Pancreas (tissue), 10 donors: ENCODE results near the gene GPN3. TPM values are rescaled to one million over a fixed set of nuclear protein-coding genes. Genes with fewer than 3 reads are reported as not detected.
"Not testable (repeated sequence)": the region's sequence is repeated elsewhere in the genome, so short reads cannot be mapped to it uniquely, and the experiment has no call there.

Experiments used
- ATAC-seq, 4 donors: fragments of 200-7000 bp; cut with Tn5 transposase; one replicate each; pipeline versions ENCODE4 v1.8.0 to v1.9.1; 2020; ENCODE audit warnings: mild to moderate bottlenecking in 4 of 4, moderate library complexity in 4 of 4
- DNase-seq, 6 donors: peaks; one replicate each; pipeline ENCODE4 v3.0.0-alpha.2; 2020
- FAIRE-seq: peaks from 2 replicates; lab custom pipeline; 2012; peaks lifted over from hg19 to GRCh38; lab: Jason Lieb, UNC
- H3K27ac ChIP-seq, 4 donors: fragments of 200-600 bp; sonication (generic); 1 replicate in 3 of 4; 2 replicates in 1 of 4; pipeline versions ENCODE4 v1.5.0 to v1.8.0; 2020
- H3K27me3 ChIP-seq, 4 donors: fragments of 200-600 bp; one replicate each; pipeline ENCODE4 v1.8.0; 2021
- H3K36me3 ChIP-seq, 3 donors: fragments of 200-600 bp; sonication (generic) in 1 of 3; one replicate each; pipeline versions ENCODE4 v1.5.0 to v1.8.0; 2020 to 2021
- H3K4me1 ChIP-seq, 3 donors: fragments of 200-600 bp; one replicate each; pipeline ENCODE4 v1.8.0; 2021
- H3K4me3 ChIP-seq, 4 donors: fragments of 200-600 bp; sonication (generic) in 2 of 4; one replicate each; pipeline versions ENCODE4 v1.5.0 to v1.8.0; 2020 to 2021
- H3K9me3 ChIP-seq, 4 donors: fragments of 200-600 bp; one replicate each; pipeline ENCODE4 v1.8.0; 2021
- WGBS, 2 donors: extraction: QIAGEN DNeasy Blood & Tissue Kit; methylation state at CpG; one replicate each; pipeline ENCODE4 v1.1.7; 2013; 5-methylcytosine and 5-hydroxymethylcytosine counted together
- intact Hi-C, 3 donors: fragments of 100-400 bp; cut with DNase I; formaldehyde crosslinking; loops; one replicate each; pipeline versions ENCODE4 v1.11.1 to v1.14.2; 2022
- polyA plus RNA-seq, 2 donors: library from polyadenylated mRNA; stranded (reverse); fragments of 200-250 nt; gene quantifications; one replicate each; pipeline ENCODE4 v1.2.3, GENCODE V29; 2013
- total RNA-seq, 6 donors: library from RNA; stranded (reverse); fragmentation: NEBNext Ultra II Directional in 4 of 6; extraction: Animal tissue kit (Norgen Biotek cat#: 25700) in 4 of 6; gene quantifications; one replicate each; pipeline versions ENCODE4 v1.2.1 to v1.2.4, GENCODE V29; 2021 to 2023
- TF ChIP-seq, protein P1 (sequence below), 4 donors: fragments of 200-600 bp; sonication (generic) in 3 of 4; IDR thresholded peaks; one replicate each; pipeline versions ENCODE4 v1.5.0 to v1.8.0; 2021; ENCODE audit warnings: antibody characterized with exemption in 4 of 4
- donor health status: healthy with polysubstance abuse.
- donor health status: DM: no; HTN: no; CAD: no; lungs with moderate emphysema.
- donor health status: DM: no; HTN: no; CAD: no.
- donor health status: control.
- donor health status: control.
- donor health status: Bipolar disorder and iron deficiency.
- donor health status: DM: yes; HTN: yes; CAD: no.
- donor health status: DM: no; HTN: no; CAD: no.
- donor health status: DM: no; HTN: no; CAD: no.
- donor health status: DM: yes; HTN: yes; CAD: no.

The GPN3 gene
- total and polyA plus RNA-seq, 8 donors: 6.8 to 11.5 (median 10.2) TPM

DNA sequence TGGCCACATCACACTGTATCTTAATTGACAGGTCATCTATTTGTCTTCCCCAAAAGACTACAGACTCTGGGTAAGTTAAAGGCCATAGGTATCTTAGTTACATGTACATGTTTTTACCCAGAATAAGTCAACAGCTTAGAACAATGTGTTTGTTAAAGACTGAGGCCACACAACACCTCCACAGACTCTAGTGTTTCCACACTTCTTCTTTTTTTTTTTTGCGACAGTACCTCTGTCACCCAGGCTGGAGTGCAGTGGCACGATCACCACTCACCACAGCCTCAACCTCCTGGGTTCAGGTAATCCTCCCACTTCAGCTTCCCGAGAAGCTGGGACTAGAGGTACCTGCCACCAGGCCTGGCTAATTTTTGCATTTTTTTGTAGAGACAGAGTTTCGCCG is 1.3 kb downstream of the GPN3 start:
- intact Hi-C loops: no loop called here
- TF ChIP-seq, protein P1, sequence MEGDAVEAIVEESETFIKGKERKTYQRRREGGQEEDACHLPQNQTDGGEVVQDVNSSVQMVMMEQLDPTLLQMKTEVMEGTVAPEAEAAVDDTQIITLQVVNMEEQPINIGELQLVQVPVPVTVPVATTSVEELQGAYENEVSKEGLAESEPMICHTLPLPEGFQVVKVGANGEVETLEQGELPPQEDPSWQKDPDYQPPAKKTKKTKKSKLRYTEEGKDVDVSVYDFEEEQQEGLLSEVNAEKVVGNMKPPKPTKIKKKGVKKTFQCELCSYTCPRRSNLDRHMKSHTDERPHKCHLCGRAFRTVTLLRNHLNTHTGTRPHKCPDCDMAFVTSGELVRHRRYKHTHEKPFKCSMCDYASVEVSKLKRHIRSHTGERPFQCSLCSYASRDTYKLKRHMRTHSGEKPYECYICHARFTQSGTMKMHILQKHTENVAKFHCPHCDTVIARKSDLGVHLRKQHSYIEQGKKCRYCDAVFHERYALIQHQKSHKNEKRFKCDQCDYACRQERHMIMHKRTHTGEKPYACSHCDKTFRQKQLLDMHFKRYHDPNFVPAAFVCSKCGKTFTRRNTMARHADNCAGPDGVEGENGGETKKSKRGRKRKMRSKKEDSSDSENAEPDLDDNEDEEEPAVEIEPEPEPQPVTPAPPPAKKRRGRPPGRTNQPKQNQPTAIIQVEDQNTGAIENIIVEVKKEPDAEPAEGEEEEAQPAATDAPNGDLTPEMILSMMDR (IDR thresholded peaks at IDR 0.05): no peak
- Histone ChIP-seq H3K4me3 (peak overlapping the region in 1 of 4 donors; percentile 76), H3K4me1 (peaks cover 7 to 11% (median 7%) of the 10 kb centered on the region in 3 donors), H3K27me3 (no peaks in the 10 kb centered on the region), H3K9me3 (no peaks in the 10 kb centered on the region), H3K36me3 (no peaks in the 10 kb centered on the region), H3K27ac (no peak overlapping the region)
- ATAC-seq: no peak
- 45 to 60% methylated on average over 5 of the region's 5 CpGs for WGBS, 2 donors
- no peak for FAIRE-seq
- no peak for DNase-seq

DNA sequence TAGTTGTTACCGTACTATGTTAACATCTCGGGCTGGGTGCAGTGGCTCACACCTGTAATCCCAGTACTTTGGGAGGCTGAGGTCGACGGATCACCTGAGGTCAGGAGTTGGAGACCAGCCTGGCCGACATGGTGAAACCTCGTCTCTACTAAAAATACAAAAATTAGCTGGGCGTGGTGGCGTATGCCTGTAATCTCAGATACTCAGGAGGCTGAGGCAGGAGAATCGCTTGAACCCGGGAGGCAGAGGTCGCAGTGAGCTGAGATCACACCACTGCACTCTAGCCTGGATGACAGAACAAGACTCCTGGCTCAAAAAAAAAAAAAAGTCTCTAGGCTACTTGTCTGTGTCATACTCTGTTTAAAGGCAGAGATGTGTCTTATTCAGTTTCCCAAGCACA is 2.3 kb downstream of the GPN3 start:
- DNase-seq, H3K27me3 ChIP-seq, H3K9me3 ChIP-seq, H3K36me3 ChIP-seq, FAIRE-seq, intact Hi-C loops, ATAC-seq, H3K4me3 ChIP-seq, H3K27ac ChIP-seq: not testable (repeated sequence)
- WGBS, 2 donors: 82 to 89% methylated on average over 11 of the region's 11 CpGs
- peaks cover 7 to 11% (median 7%) of the 10 kb centered on the region in 3 donors for H3K4me1 ChIP-seq

DNA sequence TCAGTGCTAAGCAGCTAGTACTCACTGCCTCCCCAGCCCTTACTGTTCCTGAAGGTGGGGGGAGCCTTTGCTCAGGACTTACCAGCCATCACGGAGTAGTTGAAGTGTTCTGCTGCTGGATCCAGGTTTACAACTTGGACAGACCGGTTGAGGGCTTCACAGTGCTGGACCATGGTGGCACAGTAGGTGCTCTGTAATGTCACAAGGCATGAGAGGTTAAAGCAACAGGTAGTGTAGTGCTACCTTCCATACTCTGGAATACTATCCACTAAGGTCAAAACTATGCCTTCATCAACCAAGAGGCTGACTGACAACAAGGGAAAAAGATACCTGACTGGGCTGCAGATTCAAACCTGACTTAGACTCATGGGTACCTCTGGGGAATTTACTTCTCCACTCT is 3.0 kb downstream of the GPN3 start:
- FAIRE-seq: no peak
- no peak for DNase-seq
- Histone ChIP-seq H3K36me3 (no peaks in the 10 kb centered on the region), H3K4me1 (peaks cover 7 to 11% (median 7%) of the 10 kb centered on the region in 3 donors), H3K27me3 (no peaks in the 10 kb centered on the region), H3K27ac (no peak overlapping the region), H3K9me3 (no peaks in the 10 kb centered on the region), H3K4me3 (no peak overlapping the region)
- 86 to 100% methylated on average over 2 of the region's 2 CpGs for WGBS, 2 donors
- intact Hi-C loops: no loop called here
- TF ChIP-seq, protein P1 (IDR thresholded peaks at IDR 0.05): no peak
- ATAC-seq: no peak

DNA sequence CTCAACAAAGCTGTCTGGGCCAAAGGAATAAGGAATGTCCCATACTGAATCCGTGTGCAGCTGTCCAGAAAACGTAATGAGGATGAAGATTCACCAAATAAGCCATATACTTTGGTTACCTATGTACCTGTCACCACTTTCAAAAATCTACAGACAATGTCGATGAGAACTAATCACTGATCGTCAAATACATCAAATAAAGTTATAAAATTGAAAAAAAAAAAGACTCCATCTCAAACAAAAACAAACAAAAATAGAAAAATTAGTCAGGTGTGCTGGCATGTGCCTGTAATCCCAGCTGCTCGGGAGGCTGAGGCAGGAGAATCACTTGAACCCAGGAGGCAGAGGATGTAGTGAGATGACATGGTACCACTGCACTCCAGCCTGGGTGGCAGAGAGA is 6.9 kb downstream of the GPN3 start:
- intact Hi-C loops, H3K27me3 ChIP-seq, FAIRE-seq, H3K9me3 ChIP-seq, DNase-seq, H3K4me3 ChIP-seq, H3K36me3 ChIP-seq, H3K27ac ChIP-seq, H3K4me1 ChIP-seq, ATAC-seq: not testable (repeated sequence)
- 83 to 88% methylated on average over 5 of the region's 5 CpGs for WGBS, 2 donors

DNA sequence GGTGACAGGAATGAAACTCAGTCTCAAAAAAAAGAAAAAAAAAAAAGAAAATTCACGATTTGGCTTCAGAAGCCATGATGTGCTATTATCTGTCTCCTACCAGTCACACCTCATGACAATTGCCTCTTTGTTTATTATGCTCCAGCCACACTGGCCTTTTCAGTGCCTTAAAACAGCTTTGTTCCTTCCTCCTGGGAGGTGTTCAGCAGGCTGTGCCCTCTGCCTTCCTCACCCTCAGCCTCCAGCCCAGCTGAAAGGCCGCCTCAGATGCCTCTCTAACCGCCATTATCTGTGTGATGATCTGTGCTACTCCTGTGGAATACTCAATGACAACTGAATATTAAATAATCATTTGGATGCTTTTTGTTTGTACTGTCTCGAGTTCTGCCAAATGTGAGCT is 9.3 kb downstream of the GPN3 start:
- H3K9me3 ChIP-seq: no peaks in the 10 kb centered on the region
- H3K27me3 ChIP-seq: no peaks in the 10 kb centered on the region
- H3K4me1 ChIP-seq: no peaks in the 10 kb centered on the region
- no peak overlapping the region for H3K27ac ChIP-seq
- peaks cover 0 to 9% (median 0%) of the 10 kb centered on the region in 3 donors for H3K36me3 ChIP-seq
- no peak overlapping the region for H3K4me3 ChIP-seq
- FAIRE-seq: no peak
- intact Hi-C loops: no loop called here
- no peak for DNase-seq
- 83 to 91% methylated on average over 4 of the region's 4 CpGs for WGBS, 2 donors
- TF ChIP-seq, protein P1 (IDR thresholded peaks at IDR 0.05): no peak
- no peak for ATAC-seq

DNA sequence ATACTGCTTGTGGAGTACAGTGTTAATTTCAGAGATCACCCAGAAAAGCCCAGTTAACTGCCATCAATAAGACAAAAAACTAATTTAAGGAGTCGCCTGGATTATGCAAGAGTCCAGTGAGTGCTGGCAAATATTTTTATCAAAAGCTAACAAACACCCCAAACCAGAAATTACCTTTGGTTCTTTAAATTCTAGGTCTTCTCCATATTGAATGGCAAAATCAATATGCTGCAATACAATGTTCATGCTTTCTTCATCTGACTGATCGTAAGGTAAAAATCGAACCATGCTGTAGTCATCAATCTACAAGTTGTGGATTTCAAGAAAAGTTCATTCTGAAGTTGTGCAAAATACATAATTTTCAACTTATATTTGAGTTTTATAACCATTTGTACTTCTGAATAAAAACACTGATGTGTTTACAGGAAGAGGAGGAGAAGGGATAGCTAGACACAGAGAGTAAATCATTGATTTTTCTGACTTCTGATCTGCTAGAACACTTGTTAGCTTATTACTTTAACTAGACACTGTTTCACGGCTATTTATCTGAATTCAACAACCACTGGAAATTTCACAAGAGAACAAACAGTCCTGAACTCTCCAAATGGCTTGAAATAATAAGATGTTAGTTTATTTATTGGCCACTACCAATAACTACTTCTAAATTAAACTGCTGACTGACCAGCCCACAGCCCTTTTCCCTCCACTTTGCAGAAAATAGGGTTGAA is 14.3 kb downstream of the GPN3 start:
- Histone ChIP-seq H3K27ac (no peak overlapping the region), H3K9me3 (no peaks in the 10 kb centered on the region), H3K36me3 (peaks cover 0 to 19% (median 0%) of the 10 kb centered on the region in 3 donors), H3K4me1 (no peaks in the 10 kb centered on the region), H3K4me3 (no peak overlapping the region), H3K27me3 (no peaks in the 10 kb centered on the region)
- intact Hi-C loops: no loop called here
- DNase-seq: no peak
- WGBS, 2 donors: 64 to 71% methylated on average over 4 of the region's 4 CpGs
- ATAC-seq: no peak
- TF ChIP-seq, protein P1 (IDR thresholded peaks at IDR 0.05): no peak
- FAIRE-seq: no peak
